RWPE2 (cell line): ENCODE data around the gene COL9A2.
"Not testable (repeated sequence)": the region's sequence is repeated elsewhere in the genome, so short reads cannot be mapped to it uniquely, and the experiment has no call there.

Source experiments
- ATAC-seq: fragments of 200-7000 bp; cut with Tn5 transposase; 3 replicates; pipeline ENCODE4 v1.9.1; 2021; ENCODE audit warnings: low read depth
- DNase-seq: peaks from one replicate; pipeline ENCODE4 v3.0.0-alpha.2; 2020; ENCODE audit warnings: low spot score
- H3K27ac ChIP-seq: fragments of 450-650 bp; 2 replicates; pipeline ENCODE4 v1.5.1; 2017; ENCODE audit warnings: mild to moderate bottlenecking; ENCODE audit not compliant: poor library complexity, severe bottlenecking
- H3K27me3 ChIP-seq: fragments of 250-450 bp; sonication (Bioruptor Pico); 2 replicates; pipeline ENCODE4 v1.5.1; 2021; ENCODE audit warnings: mild to moderate bottlenecking, moderate library complexity; ENCODE audit not compliant: insufficient read depth, poor library complexity, severe bottlenecking
- H3K36me3 ChIP-seq: fragments of 250-450 bp; sonication (Bioruptor Pico); 2 replicates; pipeline ENCODE4 v1.5.1; 2020; ENCODE audit warnings: low read depth, mild to moderate bottlenecking, moderate library complexity
- H3K4me1 ChIP-seq: fragments of 250-450 bp; sonication (Bioruptor Pico); 2 replicates; pipeline ENCODE4 v1.5.1; 2021; ENCODE audit warnings: mild to moderate bottlenecking, moderate library complexity; ENCODE audit not compliant: insufficient read depth, poor library complexity, severe bottlenecking
- H3K4me3 ChIP-seq: fragments of 250-450 bp; sonication (Bioruptor Pico); 2 replicates; pipeline ENCODE4 v1.5.1; 2021; ENCODE audit warnings: mild to moderate bottlenecking, moderate library complexity; ENCODE audit not compliant: severe bottlenecking
- H3K9me3 ChIP-seq: fragments of 250-450 bp; sonication (Bioruptor Pico); 2 replicates; pipeline ENCODE4 v1.5.1; 2021; ENCODE audit warnings: mild to moderate bottlenecking, moderate library complexity; ENCODE audit not compliant: severe bottlenecking
- TF ChIP-seq, protein P1 (sequence below): fragments of 450-650 bp; IDR thresholded peaks from one replicate; pipeline ENCODE4 v1.5.1; 2017; ENCODE audit warnings: mild to moderate bottlenecking, moderate library complexity; ENCODE audit not compliant: poor library complexity, severe bottlenecking

The COL9A2 gene

DNA sequence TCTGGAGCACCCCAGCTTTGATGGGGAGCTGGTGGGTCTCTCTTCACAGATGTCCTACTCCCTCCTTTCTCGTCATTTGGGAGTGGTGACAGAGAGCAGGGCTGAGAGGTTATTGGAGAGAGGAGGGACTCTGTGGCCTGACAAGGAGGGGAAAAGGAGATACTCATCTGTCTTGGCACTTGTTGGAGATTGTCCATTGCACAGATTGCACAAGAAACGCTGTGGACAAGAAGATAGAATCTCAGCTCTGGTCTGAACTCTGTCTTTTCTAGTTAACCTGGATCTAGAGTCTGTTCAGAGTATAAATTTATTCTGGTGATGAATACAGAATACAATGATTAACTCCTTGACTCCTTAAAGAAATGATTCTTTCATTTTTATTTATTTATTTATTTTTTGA is 34.0 kb upstream of the COL9A2 start:
- Histone ChIP-seq H3K9me3 (no peaks in the 10 kb centered on the region), H3K4me1 (no peaks in the 10 kb centered on the region), H3K27ac (no peak overlapping the region), H3K27me3 (no peaks in the 10 kb centered on the region), H3K36me3 (no peaks in the 10 kb centered on the region), H3K4me3 (no peak overlapping the region)
- TF ChIP-seq, protein P1, sequence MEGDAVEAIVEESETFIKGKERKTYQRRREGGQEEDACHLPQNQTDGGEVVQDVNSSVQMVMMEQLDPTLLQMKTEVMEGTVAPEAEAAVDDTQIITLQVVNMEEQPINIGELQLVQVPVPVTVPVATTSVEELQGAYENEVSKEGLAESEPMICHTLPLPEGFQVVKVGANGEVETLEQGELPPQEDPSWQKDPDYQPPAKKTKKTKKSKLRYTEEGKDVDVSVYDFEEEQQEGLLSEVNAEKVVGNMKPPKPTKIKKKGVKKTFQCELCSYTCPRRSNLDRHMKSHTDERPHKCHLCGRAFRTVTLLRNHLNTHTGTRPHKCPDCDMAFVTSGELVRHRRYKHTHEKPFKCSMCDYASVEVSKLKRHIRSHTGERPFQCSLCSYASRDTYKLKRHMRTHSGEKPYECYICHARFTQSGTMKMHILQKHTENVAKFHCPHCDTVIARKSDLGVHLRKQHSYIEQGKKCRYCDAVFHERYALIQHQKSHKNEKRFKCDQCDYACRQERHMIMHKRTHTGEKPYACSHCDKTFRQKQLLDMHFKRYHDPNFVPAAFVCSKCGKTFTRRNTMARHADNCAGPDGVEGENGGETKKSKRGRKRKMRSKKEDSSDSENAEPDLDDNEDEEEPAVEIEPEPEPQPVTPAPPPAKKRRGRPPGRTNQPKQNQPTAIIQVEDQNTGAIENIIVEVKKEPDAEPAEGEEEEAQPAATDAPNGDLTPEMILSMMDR, result no peak
- no peak for DNase-seq
- ATAC-seq, result no peak

DNA sequence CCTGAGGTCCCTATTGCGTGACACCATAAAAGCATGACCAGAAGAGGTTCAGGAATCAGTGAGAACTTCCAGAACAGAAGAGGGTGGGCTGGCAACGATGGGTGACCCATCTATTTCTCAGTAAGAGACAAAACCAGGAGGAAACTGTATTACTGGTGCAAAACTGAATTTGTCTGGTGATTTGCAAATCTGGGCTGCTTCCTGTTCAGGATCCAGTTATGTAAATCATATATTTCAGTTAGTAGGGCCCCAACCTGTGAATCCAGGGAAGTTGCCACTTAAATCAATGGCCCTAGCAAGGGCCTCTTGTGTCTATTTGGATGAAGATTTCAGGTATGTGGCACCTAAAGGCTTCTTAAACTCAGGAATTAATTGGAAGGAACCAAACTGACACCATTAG is 33.3 kb upstream of the COL9A2 start:
- H3K9me3 ChIP-seq, result no peaks in the 10 kb centered on the region
- H3K27ac ChIP-seq, result no peak overlapping the region
- TF ChIP-seq, protein P1, result no peak
- no peaks in the 10 kb centered on the region for H3K27me3 ChIP-seq
- H3K4me3 ChIP-seq, result no peak overlapping the region
- no peaks in the 10 kb centered on the region for H3K36me3 ChIP-seq
- DNase-seq, result no peak
- H3K4me1 ChIP-seq, result no peaks in the 10 kb centered on the region
- ATAC-seq, result no peak

DNA sequence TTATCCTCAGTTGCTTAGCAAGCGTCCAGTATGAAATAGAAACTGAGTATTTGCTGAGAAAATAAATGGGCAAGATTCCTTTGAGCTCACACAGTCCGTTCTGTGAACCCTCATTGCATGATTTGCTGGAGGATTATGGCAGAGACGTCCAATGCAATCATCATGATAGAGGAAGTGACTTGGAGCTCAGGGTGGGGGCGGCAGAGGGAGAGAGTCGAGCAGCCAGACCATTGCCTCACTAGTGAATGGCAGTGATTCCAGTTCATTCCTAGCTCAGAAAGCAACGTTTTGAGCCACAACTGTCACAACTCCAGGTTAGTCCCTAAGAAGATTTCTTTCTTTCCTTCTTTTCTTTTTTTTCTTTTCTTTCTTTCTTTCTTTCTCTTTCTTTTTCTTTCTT is 27.5 kb upstream of the COL9A2 start:
- H3K27me3 ChIP-seq, result no peaks in the 10 kb centered on the region
- H3K4me1 ChIP-seq, result no peaks in the 10 kb centered on the region
- TF ChIP-seq, protein P1, result no peak
- H3K36me3 ChIP-seq, result no peaks in the 10 kb centered on the region
- H3K27ac ChIP-seq, result no peak overlapping the region
- DNase-seq (no peak), ATAC-seq (0 out of 3 replicates have a peak, but pooled peaks have one; percentile 45)
- no peaks in the 10 kb centered on the region for H3K9me3 ChIP-seq
- H3K4me3 ChIP-seq, result no peak overlapping the region

DNA sequence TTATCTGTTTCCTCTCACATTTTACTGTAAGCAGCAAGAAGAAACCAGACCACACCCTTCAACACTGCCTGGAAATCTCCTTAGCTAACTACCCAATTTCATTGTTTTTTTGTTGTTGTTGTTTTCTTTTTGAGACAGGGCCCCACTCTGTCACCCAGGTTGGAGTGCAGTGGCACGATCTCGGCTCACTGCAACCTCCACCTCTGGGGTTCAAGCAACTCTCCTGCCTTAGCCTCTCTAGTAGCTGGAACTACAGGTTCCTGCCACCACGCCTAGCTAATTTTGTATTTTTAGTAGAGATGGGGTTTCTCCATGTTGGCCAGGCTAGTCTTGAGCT is 25.3 kb upstream of the COL9A2 start:
- not testable (repeated sequence) for H3K36me3 ChIP-seq, DNase-seq, H3K4me1 ChIP-seq, H3K9me3 ChIP-seq, H3K27me3 ChIP-seq, H3K27ac ChIP-seq, H3K4me3 ChIP-seq, ATAC-seq

DNA sequence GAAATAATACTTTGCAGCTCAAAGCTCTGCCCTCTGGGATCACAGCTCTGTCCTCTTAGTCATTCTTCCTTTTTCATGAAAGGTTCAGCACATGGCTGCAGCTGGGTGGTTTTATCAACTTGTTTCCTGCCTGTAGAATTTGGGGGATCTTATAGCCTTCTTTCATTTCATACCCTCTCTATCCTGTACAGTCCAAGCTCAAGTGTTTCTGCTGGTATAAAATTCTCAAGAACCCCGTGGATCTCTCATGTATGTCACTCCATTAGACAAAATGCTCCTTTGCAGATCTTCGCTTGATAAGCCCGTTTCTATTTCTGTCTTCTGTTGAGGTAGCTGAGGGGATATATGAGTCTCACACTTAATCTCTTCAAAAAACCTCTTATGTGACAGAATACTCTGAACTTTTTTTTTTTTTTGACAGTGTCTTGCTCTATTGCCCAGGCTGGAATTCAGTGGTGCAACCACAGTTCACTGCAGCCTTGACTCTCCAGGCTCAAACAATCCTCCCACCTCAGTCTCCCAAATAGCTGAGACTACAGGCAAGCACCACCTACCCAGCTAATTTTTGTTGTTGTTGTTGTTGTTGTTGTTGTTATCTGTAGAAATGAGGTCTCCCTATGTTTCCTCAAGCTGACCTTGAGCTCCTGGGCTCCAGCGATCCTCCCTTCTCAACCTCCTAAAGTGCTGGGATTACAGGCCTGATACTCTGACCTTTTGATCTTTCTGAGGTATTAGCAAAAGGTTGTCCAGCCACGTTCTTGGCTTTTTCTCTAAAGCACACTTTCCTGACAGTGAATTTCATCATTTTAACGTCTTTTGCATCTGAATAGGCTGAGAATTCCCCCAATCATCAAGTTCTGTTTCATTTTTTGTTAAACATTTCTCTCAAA is 24.6 kb upstream of the COL9A2 start:
- no peaks in the 10 kb centered on the region for H3K27me3 ChIP-seq
- H3K9me3 ChIP-seq, result no peaks in the 10 kb centered on the region
- no peaks in the 10 kb centered on the region for H3K36me3 ChIP-seq
- no peaks in the 10 kb centered on the region for H3K4me1 ChIP-seq
- ATAC-seq, result no peak
- no peak overlapping the region for H3K27ac ChIP-seq
- H3K4me3 ChIP-seq, result no peak overlapping the region
- TF ChIP-seq, protein P1, result no peak
- DNase-seq, result no peak
